ENCODE results near the gene PCDHGA2. TPM values are rescaled to one million over a fixed set of nuclear protein-coding genes. Genes with fewer than 3 reads are reported as not detected.

PCDHGA2 gene
- total RNA-seq (2014; rRNA removed) (not detected in 2 replicates), Bru-seq, nascent RNA (percentile 19 among the genes with signal in this experiment), BruChase-seq, experiment 1, labeled RNA remaining after a 6-hour chase (percentile 34 among the genes with signal in this experiment), BruChase-seq, experiment 2, labeled RNA remaining after a 2-hour chase (percentile 48 among the genes with signal in this experiment)
- long read RNA-seq, result 0 reads

GRCh38 chr5:141338538-141339306 lies at the start of gene PCDHGA2:
Gene PCDHGA2 (plus strand): TSS chr5:141338760.
- no peaks in the 10 kb centered on the region for H4K20me1 ChIP-seq (ENCODE audit: low read length)
- no peak within 1 kb of the TSS for H3K4me3 ChIP-seq (ENCODE audit: low read length)
- no peak within 1 kb of the TSS for H3K4me2 ChIP-seq (ENCODE audit: low read length)
- no peak for ATAC-seq
- H3K27me3 ChIP-seq (ENCODE audit: low read length), result no peaks in the 10 kb centered on the region
- no peak within 1 kb of the TSS for H2AFZ ChIP-seq (ENCODE audit: low read length)
- DNase-seq, result peak; percentile 12
- no peak within 1 kb of the TSS for H3K9ac ChIP-seq (ENCODE audit: low read length)
- no peaks in the 10 kb centered on the region for H3K79me2 ChIP-seq (ENCODE audit: low read length)
- H3K36me3 ChIP-seq (ENCODE audit: low read depth, low read length), result no peaks in the 10 kb centered on the region
- ChIA-PET CTCF (no interaction called here), POLR2A (ENCODE audit: unreplicated experiment) (no interaction called here)
- H3F3A ChIP-seq (ENCODE audit: low read length, unreplicated experiment), result no peaks in the 10 kb centered on the region
- no peak within 1 kb of the TSS for H3K27ac ChIP-seq (ENCODE audit: low read length)
- intact Hi-C loops (cut with micrococcal nuclease), result no loop called here
- no TSS peak for BruUV-seq (replicated peaks)
- no peaks in the 10 kb centered on the region for H3K4me1 ChIP-seq (ENCODE audit: insufficient read depth, low read length)
- 0 out of 2 replicates have a peak, but pooled peaks have one; percentile 12 for TF ChIP-seq CTCF (conservative IDR thresholded peaks at IDR 0.05; ENCODE audit: low read depth, low read length)
- no peak for TF ChIP-seq EZH2phosphoT487 (IDR thresholded peaks at IDR 0.05; ENCODE audit: borderline replicate concordance, low read length)
- H3K9me3 ChIP-seq (ENCODE audit: low read length), result no peaks in the 10 kb centered on the region
- H3K9me2 ChIP-seq (replicated peaks; ENCODE audit: low read length), result no peaks in the 10 kb centered on the region

- TF ChIP-seq EZH2phosphoT487 (IDR thresholded peaks at IDR 0.05; ENCODE audit: borderline replicate concordance, low read length) (no peak), CTCF (conservative IDR thresholded peaks at IDR 0.05; ENCODE audit: low read depth, low read length) (no peak)
- H3K36me3 ChIP-seq (ENCODE audit: low read depth, low read length), result no peaks in the 10 kb centered on the region
- no peak overlapping the region for H3K27ac ChIP-seq (ENCODE audit: low read length)
- intact Hi-C loops (cut with micrococcal nuclease), result no loop called here
- no peaks in the 10 kb centered on the region for H3F3A ChIP-seq (ENCODE audit: low read length, unreplicated experiment)
- BruUV-seq (replicated peaks), result no TSS peak
- H3K9me2 ChIP-seq (replicated peaks; ENCODE audit: low read length), result no peaks in the 10 kb centered on the region
- H4K20me1 ChIP-seq (ENCODE audit: low read length), result no peaks in the 10 kb centered on the region
- ChIA-PET CTCF (no interaction called here), POLR2A (ENCODE audit: unreplicated experiment) (no interaction called here)
- no peaks in the 10 kb centered on the region for H3K27me3 ChIP-seq (ENCODE audit: low read length)
- DNase-seq, result no peak
- no peaks in the 10 kb centered on the region; the same call in 1 of the 2 replicates for H3K9me3 ChIP-seq (ENCODE audit: low read length)
- no peak overlapping the region for H2AFZ ChIP-seq (ENCODE audit: low read length)
- H3K4me2 ChIP-seq (ENCODE audit: low read length), result no peak overlapping the region
- no peak overlapping the region for H3K4me3 ChIP-seq (ENCODE audit: low read length)
- H3K4me1 ChIP-seq (ENCODE audit: insufficient read depth, low read length), result no peaks in the 10 kb centered on the region
- H3K9ac ChIP-seq (ENCODE audit: low read length), result no peak overlapping the region
- no peak for ATAC-seq
- H3K79me2 ChIP-seq (ENCODE audit: low read length), result no peaks in the 10 kb centered on the region
Observed at GRCh38 chr5:141298376-141298775, 40.2 kb upstream of the PCDHGA2 start.

GRCh38 chr5:141303756-141304155 lies 34.8 kb upstream of the PCDHGA2 start, which contains the start of gene SLC25A2:
Gene SLC25A2 (minus strand): TSS chr5:141304049. CDS start chr5:141303865, 184 bp downstream.
- POLR2A ChIA-PET (ENCODE audit: unreplicated experiment), result no interaction called here
- Histone ChIP-seq H3K4me1 (ENCODE audit: insufficient read depth, low read length) (no peaks in the 10 kb centered on the region), H3K36me3 (ENCODE audit: low read depth, low read length) (no peaks in the 10 kb centered on the region), H3K27me3 (ENCODE audit: low read length) (no peaks in the 10 kb centered on the region), H2AFZ (ENCODE audit: low read length) (no peak within 1 kb of the TSS), H3K79me2 (ENCODE audit: low read length) (no peaks in the 10 kb centered on the region), H3F3A (ENCODE audit: low read length, unreplicated experiment) (no peaks in the 10 kb centered on the region), H3K9me2 (replicated peaks; ENCODE audit: low read length) (no peaks in the 10 kb centered on the region), H3K9ac (ENCODE audit: low read length) (no peak within 1 kb of the TSS), H3K27ac (ENCODE audit: low read length) (no peak within 1 kb of the TSS), H4K20me1 (ENCODE audit: low read length) (no peaks in the 10 kb centered on the region), H3K9me3 (ENCODE audit: low read length) (no peaks in the 10 kb centered on the region), H3K4me3 (ENCODE audit: low read length) (no peak within 1 kb of the TSS), H3K4me2 (ENCODE audit: low read length) (no peak within 1 kb of the TSS)
- CTCF ChIA-PET, result no interaction called here
- intact Hi-C loops (cut with micrococcal nuclease), result no loop called here
- TF ChIP-seq EZH2 (IDR thresholded peaks at IDR 0.05; ENCODE audit: low read length, unreplicated experiment) (no peak), EZH2phosphoT487 (IDR thresholded peaks at IDR 0.05; ENCODE audit: borderline replicate concordance, low read length) (no peak), CTCF (conservative IDR thresholded peaks at IDR 0.05; ENCODE audit: low read depth, low read length) (no peak)
- DNase-seq (no peak), ATAC-seq (no peak)
- no TSS peak for BruUV-seq (replicated peaks)
